Measurements from ENCODE around the gene PLSCR1.
"Not testable (repeated sequence)": the region's sequence is repeated elsewhere in the genome, so short reads cannot be mapped to it uniquely, and the experiment has no call there.

The PLSCR1 gene

GRCh38 chr3:146485297-146485696, 59.1 kb downstream of the PLSCR1 start:
- in situ Hi-C loops (cut with MboI; ENCODE audit: low sequenced_read_pairs): no loop called here

GRCh38 chr3:146476094-146476740, 68.2 kb downstream of the PLSCR1 start:
- in situ Hi-C loops (cut with MboI; ENCODE audit: low sequenced_read_pairs): no loop called here

- in situ Hi-C loops (cut with MboI; ENCODE audit: low sequenced_read_pairs): not testable (repeated sequence)
These were observed 69.4 kb downstream of the PLSCR1 start for GRCh38 chr3:146474976-146475375.

GRCh38 chr3:146473726-146474125, 70.7 kb downstream of the PLSCR1 start:
- in situ Hi-C loops (cut with MboI; ENCODE audit: low sequenced_read_pairs): no loop called here

DNA sequence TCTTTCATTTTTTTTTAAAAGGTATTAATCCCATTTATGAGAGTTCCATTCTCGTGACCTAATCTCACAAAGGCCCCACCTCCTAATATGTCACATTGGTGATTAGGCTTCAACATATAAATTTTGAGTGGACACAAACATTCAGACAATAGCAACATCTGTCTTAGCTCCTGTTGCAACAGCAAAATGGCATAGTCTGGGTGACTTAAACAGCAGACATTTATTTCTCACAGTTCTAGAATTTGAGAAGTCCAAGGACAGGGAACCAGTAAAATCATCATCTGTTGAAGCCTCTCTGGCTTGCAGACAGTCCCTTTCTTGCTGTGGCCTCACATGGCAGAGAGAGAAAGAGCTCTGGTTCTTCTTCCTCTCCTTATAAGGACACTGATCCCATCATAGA, 71.8 kb downstream of the PLSCR1 start:
- in situ Hi-C loops (cut with MboI; ENCODE audit: low sequenced_read_pairs): no loop called here

DNA sequence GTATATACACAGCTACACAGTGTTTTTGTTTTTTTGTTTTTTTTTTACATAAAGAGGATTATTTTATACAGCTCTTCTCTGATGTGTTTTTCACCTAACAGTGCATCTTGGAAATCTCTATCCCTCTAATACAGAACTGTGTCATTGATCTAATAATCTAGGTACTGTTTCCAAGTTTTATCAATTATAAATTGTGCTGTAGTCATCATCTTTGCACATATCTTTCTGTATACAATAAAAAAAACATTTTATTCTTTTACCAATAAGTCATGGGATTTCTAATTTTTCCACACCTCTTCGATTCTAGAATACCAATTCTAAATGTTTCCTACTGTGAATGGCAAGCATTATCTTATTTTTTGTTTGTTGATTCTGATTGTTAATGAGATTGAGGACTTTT, 73.4 kb downstream of the PLSCR1 start:
- in situ Hi-C loops (cut with MboI; ENCODE audit: low sequenced_read_pairs): no loop called here

GRCh38 chr3:146470425-146470990, 73.9 kb downstream of the PLSCR1 start:
- in situ Hi-C loops (cut with MboI; ENCODE audit: low sequenced_read_pairs): no loop called here

GRCh38 chr3:146469150-146470017, 75.0 kb downstream of the PLSCR1 start, which contains the start of gene PLSCR2:
TSS of gene PLSCR2 (minus strand) at chr3:146469561. CDS start at chr3:146459904, 9,657 bp downstream.
- in situ Hi-C loops (cut with MboI; ENCODE audit: low sequenced_read_pairs): no loop called here

DNA sequence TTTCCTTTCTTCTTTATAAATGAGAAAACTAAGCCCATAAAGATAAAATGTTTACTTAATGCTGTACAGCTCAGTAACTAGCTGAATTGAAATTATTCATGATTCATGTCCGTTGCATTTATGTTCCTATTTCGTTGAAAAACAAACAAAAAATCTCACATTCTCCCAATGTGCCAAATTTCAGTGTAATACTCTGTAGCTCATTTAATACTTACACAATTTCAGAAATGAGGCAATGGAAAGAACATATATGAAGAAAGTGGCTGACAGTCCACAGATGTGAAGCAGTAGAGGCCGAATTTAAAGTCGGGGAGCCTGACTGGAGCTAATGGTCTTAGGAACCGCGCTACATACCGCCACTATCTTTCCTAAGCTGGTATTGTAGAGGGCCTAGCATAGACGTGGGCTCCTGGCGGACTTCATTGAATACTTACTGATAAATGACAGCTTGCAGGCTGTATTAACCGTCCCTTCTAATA, 75.7 kb downstream of the PLSCR1 start:
- in situ Hi-C loops (cut with MboI; ENCODE audit: low sequenced_read_pairs): no loop called here

GRCh38 chr3:146468234-146468633, 76.2 kb downstream of the PLSCR1 start:
- in situ Hi-C loops (cut with MboI; ENCODE audit: low sequenced_read_pairs): no loop called here

GRCh38 chr3:146466604-146467003, 77.8 kb downstream of the PLSCR1 start:
- in situ Hi-C loops (cut with MboI; ENCODE audit: low sequenced_read_pairs): no loop called here

- in situ Hi-C loops (cut with MboI; ENCODE audit: low sequenced_read_pairs): no loop called here
These were observed 78.5 kb downstream of the PLSCR1 start for GRCh38 chr3:146465693-146466465.

All from hTERT RPE-1 (cell line).